ENCODE data around the gene GNRHR. TPM values are rescaled to one million over a fixed set of nuclear protein-coding genes. Genes with fewer than 3 reads are reported as not detected.

The GNRHR gene
- not detected in 2 replicates for total RNA-seq

GRCh38 chr4:67754288-67754687 lies at the start of gene GNRHR:
GNRHR (minus strand) TSS chr4:67754388; CDS start chr4:67754335, 53 bp downstream.

DNA sequence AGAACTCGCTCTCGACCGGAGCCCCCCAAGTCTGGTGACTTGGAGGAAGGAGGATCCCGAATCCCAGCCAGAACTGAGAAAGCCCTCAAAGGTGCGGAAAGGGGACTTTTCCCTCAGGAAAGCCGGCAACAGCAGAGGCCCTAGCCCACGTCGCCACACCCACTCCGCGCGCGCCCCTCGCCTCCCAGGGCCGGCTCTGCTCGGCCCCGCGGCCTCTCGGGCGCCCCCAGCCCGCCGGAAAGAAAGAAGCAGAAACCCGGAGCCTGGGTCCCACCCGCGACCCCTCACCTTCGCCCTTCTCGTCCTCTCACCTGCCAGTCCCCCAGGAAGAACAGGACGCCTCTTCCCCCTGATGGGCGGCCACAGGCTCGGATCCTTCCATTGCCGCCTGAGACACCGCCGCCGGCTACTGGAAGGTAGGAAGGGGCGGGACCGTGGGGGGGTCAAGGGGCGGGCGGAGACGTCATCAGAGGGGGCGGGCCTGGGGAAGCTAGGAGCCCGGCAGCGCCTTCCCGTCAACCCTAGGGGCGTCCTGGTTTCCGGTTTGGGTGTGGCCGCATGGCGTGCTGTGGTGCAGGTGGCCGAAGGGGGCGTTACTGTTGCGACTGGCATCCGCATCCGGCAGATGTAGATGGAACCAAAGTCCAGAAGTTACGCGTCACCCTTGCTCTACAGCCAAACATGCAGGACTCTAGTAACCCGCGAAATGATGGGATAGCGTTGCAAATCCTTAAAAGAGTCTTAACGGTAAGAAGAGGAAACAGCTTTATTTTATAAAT lies 53.3 kb downstream of the GNRHR start, which contains the start of gene UBA6:
Gene UBA6, minus strand, starts transcription at position 418 of the 779 bp plus-strand sequence. Its CDS starts 36 bp downstream, at position 382.

Other genes starting within 250 kb of the GNRHR start
- 5.1 and 6.5 TPM in 2 replicates for gene CENPC, start 208.9 kb downstream of the GNRHR start, total RNA-seq
- 0.16 TPM in 1 of 2 replicates, not detected in the other for gene STAP1, start 195.7 kb downstream of the GNRHR start, total RNA-seq
- gene UBA6, start 53.2 kb downstream of the GNRHR start, total RNA-seq: 63.7 and 110 TPM in 2 replicates
- not detected in 2 replicates for gene TMPRSS11D, start 129.6 kb upstream of the GNRHR start, total RNA-seq
- not detected in 2 replicates for gene TMPRSS11A, start 209.1 kb upstream of the GNRHR start, total RNA-seq